LoVo (cell line): ENCODE data around the gene STAT4.
A peak's percentile ranks its signal among the peaks of the same experiment; 100 is the strongest.

Source experiments
- DNase-seq: peaks from one replicate; pipeline ENCODE4 v3.0.0-alpha.2; 2016; ENCODE audit warnings: low spot score

STAT4 gene

DNA sequence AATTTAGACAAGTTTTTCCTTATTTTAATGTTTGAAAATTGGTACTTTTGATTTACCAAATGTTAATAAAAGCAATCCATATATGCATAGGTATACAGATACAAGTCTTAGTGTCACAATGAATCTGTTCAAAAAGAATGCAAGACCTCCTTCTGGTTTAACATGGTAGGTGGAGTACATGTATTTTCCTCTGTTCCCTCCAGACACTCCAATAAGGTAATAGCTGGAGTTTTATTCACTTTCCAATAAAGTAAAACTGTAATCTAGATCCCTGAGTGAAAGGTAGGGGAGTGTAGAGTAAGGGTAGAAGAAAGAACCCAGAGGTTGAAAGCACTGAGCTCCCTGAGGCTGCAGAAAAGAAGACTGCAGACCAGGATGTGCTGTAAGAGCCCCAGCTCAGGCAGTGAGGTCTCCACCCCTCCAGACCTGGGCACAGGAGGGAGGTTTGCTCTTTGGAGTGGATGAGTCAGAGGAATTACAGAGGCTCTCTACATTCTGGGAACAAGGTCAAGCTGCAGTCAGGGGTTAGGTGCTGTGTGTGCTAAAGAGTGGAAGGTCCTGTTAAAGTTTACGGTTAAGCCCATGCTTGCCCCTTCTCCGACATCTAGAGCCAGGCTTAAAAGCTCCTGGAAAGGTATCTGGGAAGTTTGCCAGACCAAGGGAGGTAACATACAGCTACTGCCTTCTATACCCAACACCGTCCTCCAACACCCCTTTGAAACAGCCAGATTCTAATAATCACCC lies 109.2 kb downstream of the STAT4 start:
- peak; percentile 69 for DNase-seq

- no peak for DNase-seq
Measured at GRCh38 chr2:191039616-191040015, 111.2 kb downstream of the STAT4 start.

DNA sequence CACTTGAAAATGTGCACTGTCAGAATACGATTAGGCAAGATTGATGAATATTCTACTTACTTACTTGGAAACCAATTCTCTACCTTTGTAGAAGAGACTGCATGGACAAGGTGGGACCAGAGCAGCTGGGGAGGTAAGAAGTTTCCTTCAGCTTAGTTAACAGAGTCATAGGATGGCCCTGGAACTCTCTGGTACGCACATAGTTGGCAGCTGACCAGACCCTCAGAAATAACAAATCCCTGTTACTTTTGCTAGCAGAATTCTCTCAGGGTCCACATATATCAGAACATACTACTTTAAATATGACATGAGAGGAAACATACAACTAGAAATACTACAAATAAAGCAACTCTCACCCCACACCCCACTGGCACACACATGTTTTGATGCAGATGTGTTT lies 112.1 kb downstream of the STAT4 start:
- no peak for DNase-seq

- no peak for DNase-seq
Measured at GRCh38 chr2:191038241-191038725, 112.5 kb downstream of the STAT4 start.

- no peak for DNase-seq
Measured at GRCh38 chr2:191037351-191037750, 113.4 kb downstream of the STAT4 start.

DNA sequence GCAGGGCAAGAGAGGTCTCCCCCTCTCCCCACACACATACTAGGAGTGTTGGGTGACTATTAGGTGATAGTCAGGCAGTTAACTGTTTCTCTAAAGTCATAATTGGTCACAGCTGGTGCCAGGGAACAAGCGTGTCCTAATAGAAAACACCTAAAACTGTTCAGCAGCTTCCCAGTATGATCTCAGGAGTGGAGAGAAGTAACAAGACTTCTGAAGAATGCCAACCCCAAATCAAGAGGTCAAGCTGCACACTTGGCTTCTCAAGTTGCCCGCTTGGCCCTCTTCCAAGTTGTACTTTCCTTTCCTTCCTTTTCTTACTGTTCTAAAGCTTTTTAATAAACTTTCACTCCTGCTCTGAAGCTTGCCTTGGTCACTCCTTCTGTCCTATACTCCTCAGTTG lies 114.4 kb downstream of the STAT4 start:
- DNase-seq, result no peak

DNA sequence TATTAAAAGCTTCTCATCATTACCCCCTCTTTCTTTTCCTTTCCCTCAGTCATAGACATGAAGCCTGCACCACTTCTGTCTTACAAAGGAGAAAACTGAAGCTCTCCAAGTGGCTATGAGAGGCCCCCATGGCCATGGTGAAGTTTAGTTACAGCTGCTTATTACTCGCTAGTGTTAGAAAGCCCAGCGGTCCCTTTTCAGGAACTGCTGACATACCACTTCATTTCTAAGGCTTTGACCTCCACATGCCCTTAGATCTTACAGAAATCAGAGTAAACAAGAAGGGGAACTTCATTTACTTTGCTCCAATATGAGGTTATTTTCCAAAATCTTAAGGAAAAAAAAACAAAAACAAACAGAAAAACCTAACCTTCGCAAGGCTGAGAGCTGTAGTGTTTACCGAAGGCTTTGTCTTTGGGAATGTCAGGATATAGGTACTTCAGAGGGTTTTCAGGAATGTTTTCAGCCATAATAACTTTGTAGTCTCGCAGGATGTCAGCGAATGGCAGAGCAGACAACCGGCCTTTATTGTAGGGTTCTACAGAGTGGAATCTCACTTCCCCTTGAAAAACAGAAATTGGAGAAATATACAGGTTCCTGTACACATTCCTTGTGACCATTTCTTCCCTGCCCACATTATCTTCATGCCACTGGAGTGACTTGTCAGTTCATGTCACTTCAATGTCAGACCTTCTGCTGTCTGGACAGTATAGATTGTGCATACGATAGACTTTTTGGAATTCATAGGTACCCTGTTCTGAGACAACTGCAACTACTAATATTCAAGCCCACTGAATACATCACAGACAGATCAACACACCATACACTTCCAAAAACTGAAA lies 118.0 kb downstream of the STAT4 start:
- DNase-seq, result no peak

DNA sequence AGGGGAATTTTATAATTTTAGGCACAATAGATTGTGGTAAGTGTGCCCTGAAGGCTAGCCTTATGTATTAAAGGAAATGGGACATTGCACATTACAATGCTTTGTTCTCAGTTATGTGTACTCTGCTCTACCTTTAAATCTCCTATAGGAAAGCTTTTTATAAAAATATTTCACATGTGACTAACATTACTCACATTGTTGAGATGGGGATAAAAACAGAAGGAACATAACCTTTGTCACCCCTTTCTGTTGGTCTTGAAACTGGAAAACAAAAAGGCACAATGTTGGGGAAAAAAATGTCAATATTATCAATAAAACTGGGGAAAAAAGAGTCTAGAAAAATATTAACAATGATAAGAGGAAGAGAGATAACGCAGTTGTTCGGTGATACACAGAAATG lies 119.5 kb downstream of the STAT4 start:
- no peak for DNase-seq

- peak; percentile 32 for DNase-seq
Measured at GRCh38 chr2:191030521-191031154, 120.2 kb downstream of the STAT4 start.

- no peak for DNase-seq
Measured at GRCh38 chr2:191029280-191029950, 121.4 kb downstream of the STAT4 start.

DNA sequence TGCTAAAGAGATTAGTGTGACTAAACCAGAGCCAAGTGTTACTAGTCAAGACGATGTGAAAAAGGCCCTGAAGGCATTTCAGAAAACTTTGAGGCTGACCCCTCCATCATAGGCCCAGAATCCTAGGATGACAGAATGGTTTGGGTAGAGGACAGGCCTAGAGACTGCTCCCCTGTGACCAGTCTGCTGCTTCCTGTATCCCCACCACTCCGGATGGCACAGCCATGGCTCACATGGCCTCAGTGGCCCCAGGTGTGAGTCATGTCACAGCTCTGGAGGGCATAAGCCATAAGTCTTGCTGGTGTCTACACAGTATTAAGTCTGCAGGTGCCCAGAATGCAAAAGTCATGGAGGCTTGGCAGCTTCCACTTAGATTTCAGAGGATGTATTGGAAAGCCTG lies 124.4 kb downstream of the STAT4 start:
- DNase-seq, result no peak

DNA sequence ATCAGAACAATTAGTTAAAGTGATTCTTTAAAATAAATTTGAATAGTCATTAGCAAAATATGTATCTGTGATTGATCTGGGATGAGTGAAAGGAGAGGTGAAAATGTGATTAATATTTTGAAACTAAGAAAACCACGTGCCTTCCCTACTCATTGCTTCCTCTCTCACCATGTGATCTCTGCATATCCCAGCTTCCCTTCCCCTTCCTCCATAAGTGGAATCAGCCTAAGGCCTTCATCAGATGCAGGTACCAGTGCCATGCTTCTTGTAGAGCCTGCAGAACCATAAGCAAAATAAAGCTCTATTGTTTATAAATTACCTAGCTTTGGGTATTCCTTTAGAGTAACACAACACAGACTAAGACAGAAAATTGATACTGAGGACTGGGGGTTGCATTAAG lies 125.7 kb downstream of the STAT4 start:
- DNase-seq, result no peak

- DNase-seq, result no peak
Measured at GRCh38 chr2:191023235-191023679, 127.5 kb downstream of the STAT4 start.

GRCh38 chr2:191020742-191021381 lies 129.9 kb downstream of the STAT4 start:
- peak; percentile 10 for DNase-seq

GRCh38 chr2:191020221-191020741 lies 130.5 kb downstream of the STAT4 start:
- peak; percentile 97 for DNase-seq

- no peak for DNase-seq
Measured at GRCh38 chr2:191019376-191019775, 131.4 kb downstream of the STAT4 start.

- DNase-seq, result no peak
Measured at GRCh38 chr2:191018643-191019119, 132.1 kb downstream of the STAT4 start.

GRCh38 chr2:191018048-191018447 lies 132.7 kb downstream of the STAT4 start:
- DNase-seq, result no peak

GRCh38 chr2:191015831-191016230 lies 135.0 kb downstream of the STAT4 start:
- no peak for DNase-seq

DNA sequence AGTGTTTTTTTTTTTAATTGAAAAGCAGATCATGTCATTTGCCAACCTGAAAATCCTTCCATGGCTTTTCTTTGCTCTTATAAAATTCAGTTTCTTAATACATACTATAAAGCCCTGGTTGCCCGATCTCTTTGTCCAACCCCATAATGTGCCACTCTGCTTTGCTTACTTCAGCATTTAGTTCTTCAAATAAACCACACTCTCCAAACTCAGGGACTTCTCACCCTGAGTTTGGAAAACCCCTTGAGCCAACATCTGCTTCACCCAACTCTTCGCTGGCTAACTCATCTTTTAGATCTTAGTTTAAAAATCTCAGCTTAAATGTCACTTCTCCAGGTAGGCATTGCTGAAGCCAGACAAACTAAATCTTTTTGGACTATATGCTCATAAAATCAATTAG lies 135.6 kb downstream of the STAT4 start:
- DNase-seq, result no peak

GRCh38 chr2:191014653-191015020 lies 136.2 kb downstream of the STAT4 start:
- no peak for DNase-seq
